WI38 (cell line): ENCODE results near the gene CCER1.

ENCODE experiments used
- H3K4me3 ChIP-seq: 2 replicates; pipeline ENCODE4 v1.5.1; 2011; ENCODE audit warnings: low read depth, mild to moderate bottlenecking, control low read depth, low read length
- CTCF ChIP-seq: IDR thresholded peaks from 2 replicates; pipeline ENCODE4 v1.5.1; 2012; ENCODE audit warnings: low read depth, mild to moderate bottlenecking, control low read depth, low read length

The CCER1 gene

DNA sequence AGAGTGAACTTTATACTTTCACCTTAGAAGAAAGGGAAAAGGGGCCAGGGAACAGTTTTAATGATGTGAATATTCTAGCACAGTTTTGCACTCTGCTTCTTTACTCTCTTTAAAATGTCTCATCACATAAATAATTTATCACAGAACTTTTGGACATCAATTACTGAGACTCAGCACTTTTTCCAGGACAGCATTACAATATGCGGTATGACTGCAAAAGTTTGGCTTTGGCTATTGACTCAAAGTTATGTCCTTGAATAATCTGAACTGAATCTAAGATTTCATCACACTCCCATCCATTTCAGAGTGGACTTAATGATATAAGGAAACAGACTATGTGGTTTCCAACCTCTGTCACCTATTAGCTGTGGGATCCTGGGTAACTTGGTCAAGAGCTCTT is 11.7 kb downstream of the CCER1 start:
- no peak overlapping the region for H3K4me3 ChIP-seq
- no peak for TF ChIP-seq CTCF

- H3K4me3 ChIP-seq: no peak overlapping the region
- peak; percentile 34; the same call in 1 of the 2 replicates for TF ChIP-seq CTCF
Observed at GRCh38 chr12:90940872-90941499, 14.0 kb downstream of the CCER1 start.

DNA sequence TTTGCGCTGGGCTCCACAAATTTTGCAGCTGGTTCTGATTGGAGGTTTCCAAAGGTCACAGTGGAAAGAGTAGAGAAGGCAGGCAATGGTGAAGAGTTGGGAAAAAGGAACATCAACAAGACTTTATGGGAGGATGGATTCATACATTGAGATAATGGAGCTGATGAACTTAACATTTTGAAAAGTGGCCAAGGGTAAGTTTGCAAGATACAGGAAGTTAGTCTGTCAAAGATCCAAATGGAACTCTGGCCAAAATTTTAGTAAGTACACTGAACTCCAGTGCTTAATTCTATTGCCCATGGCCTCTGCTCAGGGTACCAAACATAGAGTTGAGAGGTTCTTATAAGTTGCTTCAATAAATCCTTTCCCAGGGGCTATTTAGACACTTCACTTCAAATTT is 15.6 kb downstream of the CCER1 start:
- H3K4me3 ChIP-seq: no peak overlapping the region
- TF ChIP-seq CTCF: no peak

GRCh38 chr12:90938451-90938850 is 16.5 kb downstream of the CCER1 start:
- no peak for TF ChIP-seq CTCF
- no peak overlapping the region for H3K4me3 ChIP-seq

DNA sequence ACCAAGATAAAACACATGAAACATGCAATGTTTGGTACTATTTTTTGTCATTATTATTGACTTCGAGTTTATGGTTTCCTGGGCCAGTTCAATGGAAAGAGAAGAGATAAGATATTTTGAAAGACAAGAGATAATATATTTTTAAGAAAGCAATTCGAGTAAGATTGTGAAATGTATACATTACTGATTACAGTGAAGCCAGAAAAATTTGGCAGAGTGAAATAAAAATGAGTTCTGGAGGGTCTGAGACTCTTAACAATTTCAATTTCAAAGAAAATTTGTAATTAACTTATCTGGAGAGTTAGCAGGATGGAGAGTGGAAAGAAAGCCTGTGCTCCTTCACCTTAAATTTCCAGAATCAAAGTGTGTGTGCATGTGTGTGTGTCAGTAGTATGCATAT is 17.3 kb downstream of the CCER1 start:
- no peak overlapping the region for H3K4me3 ChIP-seq
- TF ChIP-seq CTCF: no peak

GRCh38 chr12:90936230-90937005 is 18.6 kb downstream of the CCER1 start:
- TF ChIP-seq CTCF: no peak
- H3K4me3 ChIP-seq: no peak overlapping the region

GRCh38 chr12:90925562-90925961 is 29.4 kb downstream of the CCER1 start:
- no peak overlapping the region for H3K4me3 ChIP-seq
- no peak for TF ChIP-seq CTCF
